GM04503 (cell line): ENCODE measurements around the gene LPA.
A peak's percentile ranks its signal among the peaks of the same experiment; 100 is the strongest.
"Not testable (repeated sequence)": the region's sequence is repeated elsewhere in the genome, so short reads cannot be mapped to it uniquely, and the experiment has no call there.

Experiments
- DNase-seq: peaks from one replicate; pipeline ENCODE4 v3.0.0-alpha.2; 2012; ENCODE audit warnings: low read depth

Gene LPA

DNA sequence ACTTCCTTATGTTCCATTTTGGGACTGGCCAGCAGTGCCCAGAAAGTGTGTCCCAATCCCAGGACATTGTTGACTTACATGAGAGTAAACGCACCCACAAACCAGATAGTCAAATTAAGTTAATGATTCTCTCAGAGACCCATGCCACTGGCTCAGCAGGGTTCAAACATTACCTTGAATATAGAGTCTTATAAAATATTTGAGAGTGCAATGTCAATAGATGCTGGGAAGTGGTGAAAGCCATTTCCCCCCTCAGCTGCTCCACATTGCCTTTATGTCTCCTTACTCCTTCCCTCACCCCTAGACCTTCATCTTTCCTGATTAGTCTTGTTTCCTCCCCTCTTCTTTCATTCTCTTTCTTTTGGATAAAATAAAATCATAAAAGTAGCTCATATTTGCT is at the start of gene LPA:
Gene LPA (minus strand): TSS at position 78 of the 400 bp plus-strand sequence. CDS start 61 bp downstream, at position 17.
- DNase-seq: not testable (repeated sequence)

GRCh38 chr6:160708993-160709392 is 44.9 kb upstream of the LPA start:
- DNase-seq: not testable (repeated sequence)

DNA sequence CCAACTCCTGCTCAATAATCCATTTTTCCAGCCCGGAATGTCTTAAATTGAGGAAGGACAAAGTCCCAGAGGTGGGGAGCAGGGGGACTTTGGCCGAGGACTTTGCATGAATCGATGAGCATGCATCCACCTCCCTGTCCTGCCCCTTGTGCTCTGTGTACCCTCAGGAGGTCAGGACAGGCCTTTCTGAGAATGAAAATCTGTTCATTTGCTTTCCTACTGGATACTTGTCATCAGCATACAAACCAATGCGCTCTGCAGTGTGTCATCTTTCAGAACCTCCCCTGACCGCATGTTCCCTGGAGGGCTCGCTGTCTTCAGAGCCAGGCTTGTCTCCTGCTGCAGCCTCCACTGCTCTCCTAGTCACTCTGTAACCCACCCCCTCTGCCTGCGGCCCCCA is 40.6 kb upstream of the LPA start:
- not testable (repeated sequence) for DNase-seq

- not testable (repeated sequence) for DNase-seq
These were observed 38.0 kb upstream of the LPA start, which contains the start of gene PLG for GRCh38 chr6:160701918-160702680. TSS of gene PLG (plus strand) at chr6:160702244. CDS start at chr6:160702305, 61 bp downstream.

GRCh38 chr6:160697826-160698225 is 33.8 kb upstream of the LPA start:
- DNase-seq: no peak

GRCh38 chr6:160696884-160697283 is 32.8 kb upstream of the LPA start:
- DNase-seq: not testable (repeated sequence)

- not testable (repeated sequence) for DNase-seq
These were observed 31.5 kb upstream of the LPA start for GRCh38 chr6:160695622-160696021.

DNA sequence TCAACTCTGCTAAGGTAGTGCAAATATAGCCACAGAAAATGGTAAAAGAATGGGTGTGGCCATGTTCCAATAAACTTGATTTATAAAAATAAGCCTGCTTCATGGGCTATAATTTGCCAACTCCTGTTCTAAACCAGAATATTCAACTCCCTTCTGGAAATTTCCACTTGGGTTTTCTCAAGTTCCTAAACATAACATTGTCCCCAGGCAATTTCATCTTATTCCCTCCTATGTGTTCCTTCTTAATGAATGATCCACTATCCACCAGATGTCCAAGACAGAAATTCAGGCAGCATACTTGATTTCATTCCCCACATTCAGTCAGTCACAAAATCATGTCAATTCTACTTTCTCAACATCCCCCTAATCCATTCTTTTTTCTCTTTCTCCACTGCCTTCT is 30.9 kb upstream of the LPA start:
- peak; percentile 15 for DNase-seq

DNA sequence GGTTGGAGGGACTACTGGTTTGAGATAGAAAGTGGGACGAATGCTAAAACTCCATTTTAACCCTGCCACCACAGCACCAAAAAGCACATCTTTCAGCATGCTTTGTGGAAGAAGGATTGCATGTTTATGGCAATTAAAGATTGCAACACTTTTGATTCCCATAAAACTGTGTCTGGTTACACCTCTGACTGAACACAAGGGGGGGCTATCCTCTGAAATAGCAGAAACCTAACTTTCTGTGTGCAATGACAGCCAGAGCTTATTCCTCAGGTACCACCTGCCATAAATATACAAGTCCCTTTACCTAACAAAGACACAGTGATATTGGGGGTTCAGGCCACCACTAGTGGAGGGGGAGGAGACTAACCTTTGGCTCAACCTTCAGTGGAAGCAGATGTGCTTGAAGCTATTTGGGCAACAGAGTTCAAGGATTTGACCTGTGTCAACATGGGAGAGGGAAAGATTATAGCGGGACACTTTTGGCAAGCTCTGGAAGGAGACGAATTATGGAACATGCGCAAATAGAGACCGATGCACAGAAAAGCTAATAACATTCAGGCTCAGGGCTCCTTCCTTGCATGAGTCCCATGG is 28.4 kb upstream of the LPA start:
- DNase-seq: no peak

DNA sequence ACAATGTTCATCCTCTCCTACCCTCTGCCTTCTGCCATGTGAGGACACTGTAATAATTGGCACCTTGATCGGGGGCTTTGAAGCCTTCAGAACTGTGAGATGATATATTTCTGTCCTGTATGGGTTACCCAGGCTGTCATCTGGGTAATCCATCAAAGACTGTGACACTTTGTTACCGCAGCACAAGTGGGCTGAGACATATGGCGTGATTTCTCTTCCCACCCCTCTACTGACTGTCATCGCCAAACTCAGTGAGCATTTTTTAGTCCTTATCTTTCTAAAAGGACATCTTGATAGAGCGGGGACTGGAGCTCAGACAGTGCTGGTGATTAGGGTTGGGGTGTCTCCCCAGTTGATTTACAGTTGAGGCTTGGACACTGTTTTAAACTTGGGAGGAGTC is 27.5 kb upstream of the LPA start:
- no peak for DNase-seq

DNA sequence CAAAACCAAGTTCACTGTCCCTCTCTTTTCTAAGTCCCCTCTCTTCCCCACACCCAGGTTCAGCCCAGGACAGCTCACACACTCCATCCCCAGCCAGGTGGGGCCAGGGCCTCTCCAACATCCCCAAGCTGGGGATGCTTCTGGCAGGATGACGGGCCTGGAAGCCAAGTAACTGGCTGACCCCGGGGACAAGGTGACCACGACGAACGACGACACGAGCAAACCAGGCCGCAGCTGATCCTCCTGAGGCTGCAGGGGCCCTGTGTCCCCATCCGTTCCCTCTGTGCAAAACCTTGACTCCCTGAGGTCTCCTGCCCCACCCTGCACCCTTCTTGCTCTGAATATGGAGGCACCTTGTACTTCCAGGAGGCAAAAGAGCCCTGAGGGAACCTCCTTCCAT is 26.4 kb upstream of the LPA start:
- no peak for DNase-seq

GRCh38 chr6:160685762-160686450 is 21.8 kb upstream of the LPA start:
- DNase-seq: no peak

GRCh38 chr6:160685101-160685761 is 21.2 kb upstream of the LPA start:
- not testable (repeated sequence) for DNase-seq

GRCh38 chr6:160679402-160679769 is 15.3 kb upstream of the LPA start:
- DNase-seq: no peak

- DNase-seq: no peak
These were observed 14.8 kb upstream of the LPA start for GRCh38 chr6:160678744-160679401.

DNA sequence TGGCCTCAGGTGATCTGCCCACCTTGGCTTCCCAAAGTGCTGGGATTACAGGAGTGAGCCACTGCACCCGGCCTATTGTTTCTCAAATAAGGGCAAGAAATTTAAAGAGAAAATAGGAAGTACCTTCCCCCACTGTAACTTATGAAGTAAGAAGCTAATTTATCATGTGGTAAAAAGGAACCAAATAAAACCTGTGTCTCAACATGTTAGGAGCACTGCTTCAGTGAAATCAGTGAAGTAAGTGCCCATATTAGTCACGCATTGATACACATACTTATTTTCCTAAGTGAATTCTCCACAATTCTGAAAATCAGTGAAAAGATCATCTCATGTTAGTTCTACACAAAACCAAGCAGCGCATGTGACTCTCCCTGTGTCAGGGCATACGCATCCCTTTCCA is 14.2 kb upstream of the LPA start:
- no peak for DNase-seq

- not testable (repeated sequence) for DNase-seq
These were observed 12.3 kb upstream of the LPA start for GRCh38 chr6:160676418-160676817.

- no peak for DNase-seq
These were observed 4.5 kb upstream of the LPA start for GRCh38 chr6:160668589-160668988.

DNA sequence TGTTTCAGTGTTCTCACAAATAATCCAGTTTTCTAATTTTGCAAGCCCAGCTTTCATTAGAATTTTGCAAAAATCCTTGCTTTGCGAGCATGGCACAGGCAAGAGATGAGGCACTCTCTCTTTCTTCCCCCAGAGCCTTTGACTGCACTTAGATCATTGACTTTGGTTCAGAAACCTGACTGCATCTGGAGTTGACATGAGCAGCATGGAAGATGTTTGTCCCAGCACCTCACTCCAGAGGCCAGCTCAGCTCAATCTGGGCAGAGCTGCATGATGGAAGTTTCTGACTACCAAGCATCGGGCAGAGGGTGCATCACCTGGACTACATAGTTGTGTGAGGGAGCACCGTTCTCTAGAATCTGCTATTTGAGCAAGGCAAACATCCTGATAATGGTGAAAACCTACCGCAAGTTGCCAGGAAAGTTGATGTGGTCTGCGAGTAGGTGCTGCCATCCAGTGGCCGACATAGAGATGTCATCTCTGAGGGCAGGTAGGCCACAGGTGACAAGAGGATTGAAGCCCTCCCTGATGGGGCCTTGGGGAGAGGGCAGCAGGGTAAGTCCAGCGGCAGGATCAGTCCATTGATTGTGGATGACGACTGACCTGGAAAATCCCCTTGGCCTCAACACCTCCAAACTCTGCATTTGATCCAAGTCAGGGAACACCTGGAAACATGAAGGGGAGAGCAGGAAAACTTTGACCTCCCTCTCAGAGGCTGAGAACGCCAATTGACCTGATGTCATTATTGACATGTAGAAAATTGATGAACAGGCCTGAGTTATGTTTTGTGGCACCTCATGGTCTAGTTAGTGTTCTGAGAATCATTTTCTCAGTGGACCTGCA is 3.8 kb upstream of the LPA start:
- no peak for DNase-seq

- no peak for DNase-seq
These were observed 1.2 kb downstream of the LPA start for GRCh38 chr6:160662842-160663241.

GRCh38 chr6:160662429-160662828 is 1.6 kb downstream of the LPA start:
- no peak for DNase-seq
